GM12873 (cell line): Measurements from ENCODE around the gene ARHGAP11A.
"Not testable (repeated sequence)": the region's sequence is repeated elsewhere in the genome, so short reads cannot be mapped to it uniquely, and the experiment has no call there.

Experiments used
- CTCF ChIP-seq: IDR thresholded peaks from 2 replicates; pipeline ENCODE4 v1.5.1; 2012; ENCODE audit warnings: low read depth, mild to moderate bottlenecking, moderate library complexity, low read length, control low read depth; ENCODE audit not compliant: insufficient read depth; ENCODE audit errors: missing control alignments

ARHGAP11A gene

GRCh38 chr15:32615051-32615870 is at the start of gene ARHGAP11A:
TSS of gene ARHGAP11A (plus strand) at chr15:32615504. CDS start at chr15:32616212, 708 bp downstream.
- TF ChIP-seq CTCF = not testable (repeated sequence)

- not testable (repeated sequence) for TF ChIP-seq CTCF
Measured at GRCh38 chr15:32593151-32593550, 22.2 kb upstream of the ARHGAP11A start, which contains the start of gene GOLGA8N. TSS of gene GOLGA8N (plus strand) at chr15:32593456.

GRCh38 chr15:32610719-32611118 is 4.6 kb upstream of the ARHGAP11A start:
- peak; percentile 19 for TF ChIP-seq CTCF

- TF ChIP-seq CTCF = no peak
Measured at GRCh38 chr15:32636410-32636809, 21.1 kb downstream of the ARHGAP11A start.

GRCh38 chr15:32636908-32637567 is 21.7 kb downstream of the ARHGAP11A start:
- no peak for TF ChIP-seq CTCF

- no peak for TF ChIP-seq CTCF
Measured at GRCh38 chr15:32637704-32638103, 22.4 kb downstream of the ARHGAP11A start.

GRCh38 chr15:32641517-32642059 is 26.3 kb downstream of the ARHGAP11A start, which contains the start of gene SCG5:
TSS of gene SCG5 (plus strand) at chr15:32641710. CDS start at chr15:32643593, 1,883 bp downstream.
- TF ChIP-seq CTCF = no peak
